GM21515 (cell line): ENCODE measurements around the gene TNRC6C.

Source experiments
- ATAC-seq: cut with Tn5 transposase; IDR thresholded peaks from one replicate; pipeline ENCODE4 v1.9.1; 2021; ENCODE audit not compliant: unreplicated experiment

The TNRC6C gene

GRCh38 chr17:77957857-77958715 lies at the start of gene TNRC6C:
Gene TNRC6C, plus strand, starts transcription at chr17:77958703. Its CDS starts 45,504 bp downstream, at chr17:78004207.
- ATAC-seq, result peak; percentile 78

DNA sequence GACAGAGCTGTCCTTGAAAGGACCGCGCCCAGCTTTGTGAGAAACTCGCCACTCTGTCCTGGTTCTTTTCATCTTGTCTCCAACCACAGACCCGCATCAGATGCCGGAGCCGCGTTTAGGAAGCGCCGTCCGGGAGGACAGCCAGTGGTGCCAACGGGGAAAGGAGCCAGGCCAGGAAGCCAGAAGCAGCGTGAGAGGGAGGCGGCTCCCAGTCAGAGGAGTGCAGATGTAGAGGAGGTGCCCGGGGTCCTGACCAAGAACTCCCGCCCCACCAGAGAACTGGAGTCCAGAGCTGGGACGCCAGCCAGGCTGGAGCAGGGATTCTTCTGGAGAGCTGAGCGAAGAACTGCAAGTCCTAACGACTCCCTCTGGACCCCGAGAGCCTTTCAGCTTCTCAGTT lies 49.3 kb upstream of the TNRC6C start:
- ATAC-seq, result no peak

DNA sequence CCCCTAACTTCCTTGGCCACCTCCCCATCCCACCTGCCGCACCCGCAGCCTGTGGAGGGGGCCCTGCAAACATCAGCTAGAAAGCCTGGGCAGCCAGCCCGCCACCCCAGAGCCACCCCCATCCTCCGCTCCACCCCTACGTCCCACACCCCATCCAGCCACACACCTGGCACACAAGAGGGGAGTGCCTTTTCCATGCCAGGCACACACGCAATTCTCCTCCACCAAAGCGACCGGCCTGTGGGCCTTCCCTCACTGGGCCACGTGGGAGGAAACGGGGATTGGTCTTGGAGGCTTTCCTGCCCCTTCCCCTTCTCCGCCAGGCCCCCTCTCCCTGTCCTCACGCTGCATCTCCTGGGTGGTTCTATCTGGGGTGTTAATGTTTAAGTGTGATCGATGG lies 48.7 kb upstream of the TNRC6C start:
- no peak for ATAC-seq

DNA sequence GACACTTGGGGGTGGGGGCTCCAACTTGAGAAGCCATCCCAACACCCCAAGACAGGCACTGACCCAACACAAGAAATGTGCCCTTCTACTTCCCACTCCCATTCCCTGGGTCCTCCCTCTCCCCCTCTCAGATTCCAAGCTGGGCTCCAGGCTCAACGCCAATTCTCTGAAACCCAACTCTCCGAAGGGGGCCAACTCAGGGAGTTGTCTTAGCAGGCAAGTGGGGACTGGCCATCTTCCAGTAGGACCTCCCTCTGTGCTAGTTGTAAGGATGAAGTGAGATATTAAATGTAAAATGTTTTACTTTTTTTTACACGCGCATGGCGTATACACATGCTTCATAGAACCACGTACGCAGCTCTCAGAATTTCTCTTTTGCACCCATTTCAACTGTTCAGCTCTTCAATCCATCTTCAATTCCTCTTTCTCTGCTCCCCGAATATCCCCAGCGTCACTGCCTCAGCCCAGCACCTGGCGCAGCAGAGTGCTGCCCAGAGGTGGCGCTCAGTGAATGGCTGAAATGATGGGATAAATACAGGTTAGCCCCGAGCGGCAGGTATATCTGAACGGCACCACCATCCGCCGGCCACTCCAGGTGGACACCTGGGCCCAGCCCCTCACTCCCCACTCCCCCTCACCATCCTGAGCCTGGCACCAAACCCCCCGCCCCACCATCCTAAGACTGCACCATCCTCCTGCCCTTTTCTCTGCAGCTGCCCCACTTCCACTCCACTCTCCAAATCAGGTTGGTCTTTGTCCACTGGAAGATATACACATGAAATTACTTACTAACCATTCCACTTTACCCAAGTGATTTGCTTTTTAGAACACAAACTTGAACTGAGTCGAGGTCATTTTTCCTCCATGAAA lies 43.9 kb upstream of the TNRC6C start:
- no peak for ATAC-seq

DNA sequence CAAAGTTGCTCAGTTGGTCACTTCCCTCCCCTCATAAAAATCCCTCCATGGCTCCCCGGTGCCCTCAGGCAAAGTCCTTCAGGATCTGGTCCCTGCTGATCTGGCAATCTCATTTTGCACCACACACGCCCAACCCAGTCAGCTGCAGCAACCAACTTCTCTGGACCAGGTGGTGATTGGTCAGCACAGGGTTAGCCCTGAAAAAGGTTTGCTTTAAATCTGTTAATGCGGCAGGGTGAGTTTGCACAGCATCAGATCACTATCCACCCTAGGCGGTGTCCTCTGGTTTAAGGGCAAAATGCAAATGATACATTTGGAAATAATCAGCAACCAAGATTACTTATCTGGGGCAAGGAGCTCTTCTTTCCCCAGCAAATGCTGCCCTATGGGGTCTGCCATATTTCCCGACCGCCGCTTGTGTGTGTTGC lies 42.9 kb upstream of the TNRC6C start:
- ATAC-seq, result no peak

DNA sequence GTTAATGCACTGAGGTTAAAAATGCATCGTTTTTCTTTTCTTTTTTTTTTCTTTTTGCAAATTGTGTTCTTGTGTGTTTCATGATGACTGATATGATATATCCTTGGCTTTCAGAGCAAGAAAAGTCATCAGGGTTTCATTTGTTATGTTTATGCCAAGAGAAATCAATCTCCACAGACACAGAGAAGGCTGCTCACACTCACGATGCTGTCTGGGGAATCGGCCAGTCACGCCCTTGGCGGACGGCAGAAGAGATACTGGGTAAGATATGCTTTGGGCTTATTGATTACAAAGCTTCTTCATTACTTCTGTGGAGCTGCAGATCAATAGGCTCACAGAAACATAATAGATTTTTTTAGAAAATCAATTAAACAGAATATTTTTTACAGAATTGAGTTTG lies 42.2 kb upstream of the TNRC6C start:
- ATAC-seq, result no peak

DNA sequence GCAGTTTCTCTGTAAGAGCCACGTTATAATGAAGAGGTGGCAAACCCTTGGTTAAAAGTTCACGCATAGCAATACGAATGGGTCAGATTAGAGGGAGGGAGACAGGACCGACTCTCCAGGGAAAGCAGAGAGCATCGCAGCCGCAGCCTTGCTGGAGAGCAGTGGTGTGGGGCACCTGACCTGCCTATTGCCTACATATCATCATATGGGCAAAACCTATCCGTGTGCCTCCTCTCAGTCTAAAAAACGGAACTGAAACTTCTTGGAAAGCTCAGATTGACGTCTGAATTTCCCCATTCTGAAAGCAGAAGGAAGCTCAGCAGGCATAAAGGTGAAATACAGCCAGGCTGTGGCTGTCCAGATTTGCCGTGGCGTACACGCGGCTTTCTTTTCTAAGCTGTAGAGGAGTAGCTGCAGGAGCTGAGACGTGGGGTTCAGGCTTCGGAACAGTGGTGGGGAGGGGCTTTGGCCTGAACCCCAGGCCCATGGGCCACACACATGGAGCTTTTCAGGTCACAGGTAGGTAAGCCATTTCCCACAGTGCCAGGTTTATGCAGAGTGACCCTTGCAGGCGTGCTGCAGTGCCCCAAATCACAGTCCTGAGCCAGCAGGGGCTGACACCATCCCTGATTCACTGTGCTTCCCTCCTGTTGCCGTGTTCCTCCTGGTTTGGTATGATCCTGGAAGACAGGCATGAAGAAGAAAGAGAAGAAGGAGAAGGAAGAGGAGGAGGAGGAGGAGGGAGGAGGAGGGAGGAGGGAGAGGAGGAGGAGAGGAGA lies 41.6 kb upstream of the TNRC6C start:
- no peak for ATAC-seq

- ATAC-seq, result no peak
Observed at GRCh38 chr17:77919276-77919675, 39.2 kb upstream of the TNRC6C start.

GRCh38 chr17:77923135-77923534 lies 35.4 kb upstream of the TNRC6C start:
- no peak for ATAC-seq

GRCh38 chr17:77923776-77924513 lies 34.6 kb upstream of the TNRC6C start:
- no peak for ATAC-seq

- ATAC-seq, result no peak
Observed at GRCh38 chr17:77924757-77925336, 33.7 kb upstream of the TNRC6C start.

- ATAC-seq, result no peak
Observed at GRCh38 chr17:77925831-77926543, 32.5 kb upstream of the TNRC6C start.

GRCh38 chr17:77926981-77927380 lies 31.5 kb upstream of the TNRC6C start:
- ATAC-seq, result no peak

- ATAC-seq, result no peak
Observed at GRCh38 chr17:77927777-77928518, 30.6 kb upstream of the TNRC6C start.

GRCh38 chr17:77928519-77929179 lies 29.9 kb upstream of the TNRC6C start:
- ATAC-seq, result no peak

GRCh38 chr17:77929180-77929564 lies 29.3 kb upstream of the TNRC6C start:
- ATAC-seq, result no peak

DNA sequence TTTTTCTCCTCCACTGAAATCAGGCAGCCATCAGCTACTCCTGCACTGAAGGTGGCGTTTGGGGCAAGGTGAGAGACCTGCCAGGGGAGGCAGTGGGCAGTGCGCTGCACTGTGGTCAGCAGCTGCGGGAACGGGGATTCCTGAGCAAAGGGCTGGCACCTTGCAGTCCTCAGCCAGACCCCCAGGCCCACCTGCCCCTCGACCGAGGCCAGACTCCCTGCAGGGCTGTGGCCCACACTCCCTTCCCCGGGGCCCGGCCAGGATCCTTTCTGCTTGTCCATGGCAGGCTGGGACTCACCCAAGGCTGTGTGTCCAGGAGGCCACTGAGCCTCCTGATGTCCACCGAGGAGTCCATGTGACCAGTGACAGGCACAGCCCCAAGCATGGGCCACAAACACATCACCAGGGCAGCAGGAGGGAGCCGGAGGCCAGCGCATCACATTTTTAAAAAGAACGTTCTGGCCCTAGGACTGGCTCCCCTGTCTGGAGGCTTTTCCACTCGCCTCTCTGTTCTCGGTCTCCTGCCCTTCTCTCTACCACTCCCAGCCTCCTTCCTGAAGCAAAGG lies 28.5 kb upstream of the TNRC6C start:
- ATAC-seq, result no peak
